PFSK-1 (cell line): ENCODE measurements around the gene AGMO.

ENCODE experiments used
- POLR2AphosphoS5 ChIP-seq: IDR thresholded peaks from 2 replicates; pipeline ENCODE4 v1.6.1; 2012; ENCODE audit warnings: low read depth, mild to moderate bottlenecking, control low read depth, low read length, moderate library complexity
- REST ChIP-seq, 2 experiments: IDR thresholded peaks; 2 replicates each; pipeline versions ENCODE4 v1.6.1 to v1.8.0; 2011 to 2012; ENCODE audit warnings: low read depth in 2 of 2, low read length in 2 of 2, control low read depth in 1 of 2, inconsistent platforms in 1 of 2, mild to moderate bottlenecking in 1 of 2, moderate library complexity in 1 of 2; ENCODE audit not compliant: insufficient read depth in 1 of 2
- TAF1 ChIP-seq: IDR thresholded peaks from 2 replicates; pipeline ENCODE4 v1.6.1; 2012; ENCODE audit warnings: low read length, control low read depth, borderline replicate concordance; ENCODE audit not compliant: insufficient read depth

DNA sequence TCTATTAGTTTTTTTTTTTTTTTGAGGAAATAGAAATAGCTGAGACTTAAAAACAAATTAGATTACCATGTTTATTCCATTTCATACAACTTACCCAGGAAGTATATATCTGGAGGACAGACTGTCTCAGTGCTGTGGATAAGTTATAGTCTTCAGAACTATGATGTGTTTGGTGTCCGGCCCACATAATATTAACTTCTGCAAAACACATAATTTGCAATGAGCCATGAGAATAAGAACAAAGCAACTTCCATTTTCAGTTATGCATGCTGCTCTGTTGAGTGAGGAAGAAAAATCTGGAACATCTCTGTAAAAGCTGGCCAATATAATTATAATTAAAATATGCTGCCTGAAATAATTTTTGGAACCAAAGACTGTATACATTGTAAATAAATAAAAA is 130.9 kb downstream of the AGMO start:
- TF ChIP-seq POLR2AphosphoS5: no peak
- TF ChIP-seq REST (IDR thresholded peaks at IDR 0.05; ENCODE audit: insufficient read depth in 1 of 2, low read depth in 2 of 2, low read length in 2 of 2): no peak
- no peak for TF ChIP-seq TAF1
